Measurements from ENCODE around the gene SHROOM3. TPM values are rescaled to one million over a fixed set of nuclear protein-coding genes. Genes with fewer than 3 reads are reported as not detected.

Gene SHROOM3
- total and polyA plus RNA-seq, 4 donors: 4.7 to 25.8 (median 8.7) TPM

DNA sequence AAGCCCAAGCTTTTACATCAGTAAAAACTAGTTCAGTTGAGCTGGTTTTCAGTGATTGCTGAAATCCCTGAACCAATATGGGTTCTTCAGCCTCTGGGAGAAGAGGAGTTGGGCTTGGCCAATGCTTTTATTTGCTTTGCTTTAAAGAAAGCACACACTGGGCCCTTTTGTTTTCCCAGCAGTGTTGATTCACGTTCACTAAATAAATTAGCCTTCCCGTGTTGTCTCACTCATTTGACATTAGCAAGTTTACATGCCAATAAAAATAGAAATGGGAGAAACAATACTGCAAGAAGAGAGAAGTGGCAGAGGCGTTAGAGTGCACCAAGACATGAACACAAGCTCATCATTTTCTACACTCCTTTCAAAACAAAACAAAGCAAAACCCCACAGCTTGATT is 136.2 kb downstream of the SHROOM3 start:
- peak overlapping the region; percentile 7 to 69 for H3K9ac ChIP-seq (ENCODE audit: low read depth in 1 of 2, low read length in 2 of 2)
- peak overlapping the region; percentile 80 to 95 for H3K27ac ChIP-seq (ENCODE audit: low read depth in 1 of 2, low read length in 2 of 2)
- H3K4me3 ChIP-seq (ENCODE audit: low read depth in 1 of 3, low read length in 3 of 3): no peak overlapping the region
- no peak for DNase-seq (ENCODE audit: low spot score)
- H3K27me3 ChIP-seq (ENCODE audit: control insufficient read depth in 4 of 4, insufficient read depth in 4 of 4, low read length in 3 of 4): no peaks in the 10 kb centered on the region
- peaks cover 0 to 37% (median 13%) of the 10 kb centered on the region in 4 donors for H3K4me1 ChIP-seq (ENCODE audit: control insufficient read depth in 4 of 4, insufficient read depth in 4 of 4, low read length in 3 of 4)
- H3K9me3 ChIP-seq (ENCODE audit: control insufficient read depth in 4 of 4, low read length in 3 of 4): no peaks in the 10 kb centered on the region
- TF ChIP-seq RAD21 (IDR thresholded peaks at IDR 0.05): peak; percentile 48 to 58
- peak; percentile 72 for TF ChIP-seq SP1 (IDR thresholded peaks at IDR 0.05)
- TF ChIP-seq, protein P1, sequence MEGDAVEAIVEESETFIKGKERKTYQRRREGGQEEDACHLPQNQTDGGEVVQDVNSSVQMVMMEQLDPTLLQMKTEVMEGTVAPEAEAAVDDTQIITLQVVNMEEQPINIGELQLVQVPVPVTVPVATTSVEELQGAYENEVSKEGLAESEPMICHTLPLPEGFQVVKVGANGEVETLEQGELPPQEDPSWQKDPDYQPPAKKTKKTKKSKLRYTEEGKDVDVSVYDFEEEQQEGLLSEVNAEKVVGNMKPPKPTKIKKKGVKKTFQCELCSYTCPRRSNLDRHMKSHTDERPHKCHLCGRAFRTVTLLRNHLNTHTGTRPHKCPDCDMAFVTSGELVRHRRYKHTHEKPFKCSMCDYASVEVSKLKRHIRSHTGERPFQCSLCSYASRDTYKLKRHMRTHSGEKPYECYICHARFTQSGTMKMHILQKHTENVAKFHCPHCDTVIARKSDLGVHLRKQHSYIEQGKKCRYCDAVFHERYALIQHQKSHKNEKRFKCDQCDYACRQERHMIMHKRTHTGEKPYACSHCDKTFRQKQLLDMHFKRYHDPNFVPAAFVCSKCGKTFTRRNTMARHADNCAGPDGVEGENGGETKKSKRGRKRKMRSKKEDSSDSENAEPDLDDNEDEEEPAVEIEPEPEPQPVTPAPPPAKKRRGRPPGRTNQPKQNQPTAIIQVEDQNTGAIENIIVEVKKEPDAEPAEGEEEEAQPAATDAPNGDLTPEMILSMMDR (IDR thresholded peaks at IDR 0.05; ENCODE audit: low read depth, low read length, missing input control): no peak
- TF ChIP-seq JUND (IDR thresholded peaks at IDR 0.05): peak; percentile 56 to 66
- TF ChIP-seq, protein P2, sequence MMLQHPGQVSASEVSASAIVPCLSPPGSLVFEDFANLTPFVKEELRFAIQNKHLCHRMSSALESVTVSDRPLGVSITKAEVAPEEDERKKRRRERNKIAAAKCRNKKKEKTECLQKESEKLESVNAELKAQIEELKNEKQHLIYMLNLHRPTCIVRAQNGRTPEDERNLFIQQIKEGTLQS (IDR thresholded peaks at IDR 0.05): no peak
- TF ChIP-seq RXRA (IDR thresholded peaks at IDR 0.05): peak; percentile 58 to 88
- TF ChIP-seq EGR1 (IDR thresholded peaks at IDR 0.05; ENCODE audit: low read depth in 2 of 2): no peak
- TF ChIP-seq, protein P3, sequence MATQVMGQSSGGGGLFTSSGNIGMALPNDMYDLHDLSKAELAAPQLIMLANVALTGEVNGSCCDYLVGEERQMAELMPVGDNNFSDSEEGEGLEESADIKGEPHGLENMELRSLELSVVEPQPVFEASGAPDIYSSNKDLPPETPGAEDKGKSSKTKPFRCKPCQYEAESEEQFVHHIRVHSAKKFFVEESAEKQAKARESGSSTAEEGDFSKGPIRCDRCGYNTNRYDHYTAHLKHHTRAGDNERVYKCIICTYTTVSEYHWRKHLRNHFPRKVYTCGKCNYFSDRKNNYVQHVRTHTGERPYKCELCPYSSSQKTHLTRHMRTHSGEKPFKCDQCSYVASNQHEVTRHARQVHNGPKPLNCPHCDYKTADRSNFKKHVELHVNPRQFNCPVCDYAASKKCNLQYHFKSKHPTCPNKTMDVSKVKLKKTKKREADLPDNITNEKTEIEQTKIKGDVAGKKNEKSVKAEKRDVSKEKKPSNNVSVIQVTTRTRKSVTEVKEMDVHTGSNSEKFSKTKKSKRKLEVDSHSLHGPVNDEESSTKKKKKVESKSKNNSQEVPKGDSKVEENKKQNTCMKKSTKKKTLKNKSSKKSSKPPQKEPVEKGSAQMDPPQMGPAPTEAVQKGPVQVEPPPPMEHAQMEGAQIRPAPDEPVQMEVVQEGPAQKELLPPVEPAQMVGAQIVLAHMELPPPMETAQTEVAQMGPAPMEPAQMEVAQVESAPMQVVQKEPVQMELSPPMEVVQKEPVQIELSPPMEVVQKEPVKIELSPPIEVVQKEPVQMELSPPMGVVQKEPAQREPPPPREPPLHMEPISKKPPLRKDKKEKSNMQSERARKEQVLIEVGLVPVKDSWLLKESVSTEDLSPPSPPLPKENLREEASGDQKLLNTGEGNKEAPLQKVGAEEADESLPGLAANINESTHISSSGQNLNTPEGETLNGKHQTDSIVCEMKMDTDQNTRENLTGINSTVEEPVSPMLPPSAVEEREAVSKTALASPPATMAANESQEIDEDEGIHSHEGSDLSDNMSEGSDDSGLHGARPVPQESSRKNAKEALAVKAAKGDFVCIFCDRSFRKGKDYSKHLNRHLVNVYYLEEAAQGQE (IDR thresholded peaks at IDR 0.05): peak; percentile 61
- peak; percentile 88 for TF ChIP-seq FOXA1 (IDR thresholded peaks at IDR 0.05)
- TF ChIP-seq, protein P4, sequence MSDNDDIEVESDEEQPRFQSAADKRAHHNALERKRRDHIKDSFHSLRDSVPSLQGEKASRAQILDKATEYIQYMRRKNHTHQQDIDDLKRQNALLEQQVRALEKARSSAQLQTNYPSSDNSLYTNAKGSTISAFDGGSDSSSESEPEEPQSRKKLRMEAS (IDR thresholded peaks at IDR 0.05): peak; percentile 16
- peak; percentile 96 for TF ChIP-seq YY1 (IDR thresholded peaks at IDR 0.05)
- TF ChIP-seq NR2F2 (IDR thresholded peaks at IDR 0.05): no peak
- TF ChIP-seq TAF1 (conservative IDR thresholded peaks at IDR 0.05): no peak
- TF ChIP-seq GABPA (IDR thresholded peaks at IDR 0.05 in 1 of 2, conservative IDR thresholded peaks at IDR 0.05 in 1 of 2): no peak
- TF ChIP-seq, protein P5, sequence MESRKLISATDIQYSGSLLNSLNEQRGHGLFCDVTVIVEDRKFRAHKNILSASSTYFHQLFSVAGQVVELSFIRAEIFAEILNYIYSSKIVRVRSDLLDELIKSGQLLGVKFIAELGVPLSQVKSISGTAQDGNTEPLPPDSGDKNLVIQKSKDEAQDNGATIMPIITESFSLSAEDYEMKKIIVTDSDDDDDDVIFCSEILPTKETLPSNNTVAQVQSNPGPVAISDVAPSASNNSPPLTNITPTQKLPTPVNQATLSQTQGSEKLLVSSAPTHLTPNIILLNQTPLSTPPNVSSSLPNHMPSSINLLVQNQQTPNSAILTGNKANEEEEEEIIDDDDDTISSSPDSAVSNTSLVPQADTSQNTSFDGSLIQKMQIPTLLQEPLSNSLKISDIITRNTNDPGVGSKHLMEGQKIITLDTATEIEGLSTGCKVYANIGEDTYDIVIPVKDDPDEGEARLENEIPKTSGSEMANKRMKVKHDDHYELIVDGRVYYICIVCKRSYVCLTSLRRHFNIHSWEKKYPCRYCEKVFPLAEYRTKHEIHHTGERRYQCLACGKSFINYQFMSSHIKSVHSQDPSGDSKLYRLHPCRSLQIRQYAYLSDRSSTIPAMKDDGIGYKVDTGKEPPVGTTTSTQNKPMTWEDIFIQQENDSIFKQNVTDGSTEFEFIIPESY (IDR thresholded peaks at IDR 0.05): peak; percentile 83
- TF ChIP-seq HNF4G (IDR thresholded peaks at IDR 0.05): peak; percentile 31
- TF ChIP-seq HNF4A (conservative IDR thresholded peaks at IDR 0.05): peak; percentile 60 to 73
- TF ChIP-seq FOXA2 (IDR thresholded peaks at IDR 0.05): peak; percentile 94
- WGBS: 28% methylated on average over 3 of the region's 3 CpGs
- H3K36me3 ChIP-seq (ENCODE audit: control insufficient read depth in 4 of 4, insufficient read depth in 3 of 4, low read depth in 1 of 4, low read length in 3 of 4): no peaks in the 10 kb centered on the region

Measured in liver (tissue), 9 donors.